IPS-NIHi7 (cell line): ENCODE data around the gene OR4N2.
"Not testable (repeated sequence)": the region's sequence is repeated elsewhere in the genome, so short reads cannot be mapped to it uniquely, and the experiment has no call there.

Experiments
- DNase-seq: peaks from one replicate; pipeline ENCODE4 v3.0.0; 2012; ENCODE audit warnings: mixed read lengths; ENCODE audit errors: extremely low spot score

OR4N2 gene

GRCh38 chr14:19834203-19834848 lies 30.8 kb downstream of the OR4N2 start:
- not testable (repeated sequence) for DNase-seq

- no peak for DNase-seq
Observed at GRCh38 chr14:19838433-19838832, 34.9 kb downstream of the OR4N2 start.

GRCh38 chr14:19851365-19851764 lies 47.8 kb downstream of the OR4N2 start:
- DNase-seq, result no peak

- not testable (repeated sequence) for DNase-seq
Observed at GRCh38 chr14:19866061-19866669, 62.6 kb downstream of the OR4N2 start.

- DNase-seq, result no peak
Observed at GRCh38 chr14:19873178-19873577, 69.6 kb downstream of the OR4N2 start.

- no peak for DNase-seq
Observed at GRCh38 chr14:19874842-19875241, 71.3 kb downstream of the OR4N2 start, which contains the start of gene OR4K2. Gene OR4K2 (plus strand): TSS chr14:19875142. CDS start chr14:19876268, 1,126 bp downstream.

GRCh38 chr14:19878029-19878642 lies 74.6 kb downstream of the OR4N2 start:
- no peak for DNase-seq
